SK-N-SH (cell line): Measurements from ENCODE around the gene KIFC3. TPM values are rescaled to one million over a fixed set of nuclear protein-coding genes. Genes with fewer than 3 reads are reported as not detected.

Experiments used
- CTCF ChIA-PET: fragments of 300-600, 350-600 bp; formaldehyde crosslinking; extraction: SDS; loops from one replicate; lab custom pipeline; 2021; lab: Yijun Ruan, JAX
- POLR2A ChIA-PET: fragments of 350-600 bp; sonication (Branson Sonifier 250); formaldehyde crosslinking; extraction: SDS; loops from one replicate; lab custom pipeline; 2020; ENCODE audit warnings: antibody characterized with exemption, inconsistent platforms; lab: Yijun Ruan, JAX
- DNase-seq: peaks from one replicate; pipeline ENCODE4 v3.0.0; 2012
- H2AFZ ChIP-seq: fragments of 200-600 bp; sonication (generic); 2 replicates; pipeline ENCODE4 v1.8.1; 2016; ENCODE audit warnings: antibody characterized with exemption, mild to moderate bottlenecking, low read depth
- H3F3A ChIP-seq: fragments of 200-600 bp; sonication (generic); replicated peaks from 2 replicates; pipeline ENCODE3; 2016; ENCODE audit warnings: antibody characterized with exemption, mild to moderate bottlenecking; ENCODE audit not compliant: insufficient read depth
- H3K27ac ChIP-seq, 2 experiments: fragments of 200-500 bp in 1 of 2; fragments of 200-600 bp in 1 of 2; sonication (Bioruptor generic) in 1 of 2; sonication (generic), shearing (Covaris generic) in 1 of 2; 2 replicates each; pipeline versions ENCODE4 v1.5.1 to v1.6.1; 2014 to 2016; ENCODE audit warnings: low read depth in 2 of 2, inconsistent platforms in 1 of 2, low read length in 1 of 2, mild to moderate bottlenecking in 1 of 2, mixed read lengths in 1 of 2
- H3K27me3 ChIP-seq: fragments of 200-600 bp; sonication (generic), shearing (Covaris generic); 2 replicates; pipeline ENCODE4 v1.6.1; 2016; ENCODE audit warnings: mixed run types; ENCODE audit not compliant: insufficient read depth
- H3K36me3 ChIP-seq, 2 experiments: fragments of 200-500 bp in 1 of 2; fragments of 200-600 bp in 1 of 2; sonication (Bioruptor generic) in 1 of 2; sonication (generic) in 1 of 2; replicated peaks in 1 of 2; 2 replicates each; pipeline versions ENCODE3 to v1.5.1; 2014 to 2016; ENCODE audit warnings: low read length in 1 of 2, mild to moderate bottlenecking in 1 of 2; ENCODE audit not compliant: insufficient read depth in 2 of 2, control insufficient read depth in 1 of 2
- H3K4me1 ChIP-seq, 2 experiments: fragments of 200-500 bp in 1 of 2; fragments of 200-600 bp in 1 of 2; sonication (Bioruptor generic) in 1 of 2; sonication (generic), shearing (Covaris generic) in 1 of 2; 2 replicates each; pipeline versions ENCODE4 v1.5.1 to v1.6.1; 2014 to 2016; ENCODE audit warnings: low read depth in 1 of 2, low read length in 1 of 2, mixed run types in 1 of 2; ENCODE audit not compliant: insufficient read depth in 2 of 2, control insufficient read depth in 1 of 2
- H3K4me2 ChIP-seq: fragments of 200-600 bp; sonication (generic), shearing (Covaris generic); 2 replicates; pipeline ENCODE4 v1.6.1; 2017; ENCODE audit warnings: mixed run types
- H3K4me3 ChIP-seq, 2 experiments: fragments of 200-500 bp in 1 of 2; fragments of 200-600 bp in 1 of 2; sonication (Bioruptor generic) in 1 of 2; sonication (generic), shearing (Covaris generic) in 1 of 2; 2 replicates each; pipeline versions ENCODE4 v1.5.1 to v1.8.1; 2014 to 2016; ENCODE audit warnings: low read depth in 2 of 2, inconsistent platforms in 1 of 2, low read length in 1 of 2, mild to moderate bottlenecking in 1 of 2, mixed read lengths in 1 of 2, moderate library complexity in 1 of 2
- H3K79me2 ChIP-seq: fragments of 200-600 bp; sonication (generic); 2 replicates; pipeline ENCODE4 v1.8.1; 2017; ENCODE audit warnings: mild to moderate bottlenecking; ENCODE audit not compliant: insufficient read depth
- H3K9ac ChIP-seq: fragments of 200-600 bp; sonication (generic); 2 replicates; pipeline ENCODE4 v1.6.1; 2017; ENCODE audit warnings: mixed run types
- H3K9me2 ChIP-seq: fragments of 200-600 bp; sonication (generic); 2 replicates; pipeline ENCODE4 v1.6.1; 2017; ENCODE audit warnings: mixed run types
- H3K9me3 ChIP-seq: fragments of 200-600 bp; sonication (generic); 2 replicates; pipeline ENCODE4 v1.6.1; 2017; ENCODE audit warnings: mixed run types, mild to moderate bottlenecking, moderate library complexity
- H4K20me1 ChIP-seq: fragments of 200-600 bp; sonication (generic); 2 replicates; pipeline ENCODE4 v1.6.1; 2017; ENCODE audit warnings: mild to moderate bottlenecking, mixed run types; ENCODE audit not compliant: insufficient read depth
- ELF1 ChIP-seq: IDR thresholded peaks from 2 replicates; pipeline ENCODE4 v1.4.0; 2012
- EP300 ChIP-seq, 2 experiments: IDR thresholded peaks; 2 replicates each; pipeline versions ENCODE4 v1.4.0 to v1.6.1; 2012; ENCODE audit warnings: borderline replicate concordance in 1 of 2, low read depth in 1 of 2, low read length in 1 of 2
- FOSL2 ChIP-seq: IDR thresholded peaks from 2 replicates; pipeline ENCODE4 v1.4.0; 2012; ENCODE audit warnings: low read depth, mild to moderate bottlenecking, moderate library complexity, borderline replicate concordance
- FOXJ3 ChIP-seq: sonication (generic); formaldehyde crosslinking; IDR thresholded peaks from 2 replicates; pipeline ENCODE4 v1.5.1; 2020; ENCODE audit warnings: mild to moderate bottlenecking, missing genetic modification reagents
- GATA2 ChIP-seq: sonication (generic); formaldehyde crosslinking; IDR thresholded peaks from 2 replicates; pipeline ENCODE4 v1.5.0; 2020; ENCODE audit warnings: mild to moderate bottlenecking, missing genetic modification reagents
- JUND ChIP-seq: IDR thresholded peaks from 2 replicates; pipeline ENCODE4 v1.4.0; 2012
- NRF1 ChIP-seq: IDR thresholded peaks from 2 replicates; pipeline ENCODE4 v1.6.1; 2012; ENCODE audit warnings: low read depth, mild to moderate bottlenecking, low read length
- RAD21 ChIP-seq: IDR thresholded peaks from 2 replicates; pipeline ENCODE4 v1.6.1; 2012; ENCODE audit warnings: mild to moderate bottlenecking, low read length
- RCOR1 ChIP-seq: fragments of 150-350 bp; IDR thresholded peaks from 2 replicates; pipeline ENCODE4 v1.6.1; 2017; ENCODE audit warnings: antibody characterized with exemption, low read length
- RFX5 ChIP-seq: IDR thresholded peaks from 2 replicates; pipeline ENCODE4 v1.6.1; 2012; ENCODE audit warnings: mild to moderate bottlenecking, improper control_type of control experiment, low read length
- SIN3A ChIP-seq: IDR thresholded peaks from 2 replicates; pipeline ENCODE4 v1.6.1; 2012; ENCODE audit warnings: low read depth, mild to moderate bottlenecking, low read length, moderate library complexity, borderline replicate concordance
- TAF1 ChIP-seq: IDR thresholded peaks from 2 replicates; pipeline ENCODE4 v1.6.1; 2012; ENCODE audit warnings: low read depth, mild to moderate bottlenecking, low read length, moderate library complexity, borderline replicate concordance
- TCF12 ChIP-seq: IDR thresholded peaks from 2 replicates; pipeline ENCODE4 v1.4.0; 2012
- TEAD4 ChIP-seq: IDR thresholded peaks from 2 replicates; pipeline ENCODE4 v1.4.0; 2012; ENCODE audit warnings: mild to moderate bottlenecking, borderline replicate concordance; ENCODE audit not compliant: insufficient read depth
- YY1 ChIP-seq: IDR thresholded peaks from 2 replicates; pipeline ENCODE4 v1.4.0; 2012; ENCODE audit warnings: low read depth, mild to moderate bottlenecking
- WGBS: methylation state at CpG from one replicate; pipeline ENCODE4 v1.1.6; 2017; ENCODE audit warnings: low lambda C conversion rate; 5-methylcytosine and 5-hydroxymethylcytosine counted together
- polyA plus RNA-seq, 3 experiments: library from polyadenylated mRNA; depleted of rRNA; stranded (reverse); fragments of >200 nt; gene quantifications; 2 replicates each; pipeline ENCODE4 v1.2.3, GENCODE V29; 2012
- TF ChIP-seq, protein P1 (sequence below): IDR thresholded peaks from 2 replicates; pipeline ENCODE4 v1.6.1; 2012; ENCODE audit warnings: mild to moderate bottlenecking, low read depth, low read length, moderate library complexity
- TF ChIP-seq, protein P2 (sequence below): IDR thresholded peaks from 2 replicates; pipeline ENCODE4 v1.4.0; 2012; ENCODE audit warnings: low read depth, borderline replicate concordance
- TF ChIP-seq, protein P3 (sequence below): fragments of 150-350 bp; IDR thresholded peaks from 2 replicates; pipeline ENCODE4 v1.6.1; 2017; ENCODE audit warnings: antibody characterized with exemption, low read length, low read depth, borderline replicate concordance
- TF ChIP-seq, protein P4 (sequence below): IDR thresholded peaks from 2 replicates; pipeline ENCODE4; 2012
- TF ChIP-seq, protein P5 (sequence below): IDR thresholded peaks from 2 replicates; pipeline ENCODE4 v1.4.0; 2012; ENCODE audit warnings: low read depth, borderline replicate concordance

Gene KIFC3
- polyA plus RNA-seq, 1 of the 3 experiments (the other 2 are of a cell fraction): 65.4 TPM

DNA sequence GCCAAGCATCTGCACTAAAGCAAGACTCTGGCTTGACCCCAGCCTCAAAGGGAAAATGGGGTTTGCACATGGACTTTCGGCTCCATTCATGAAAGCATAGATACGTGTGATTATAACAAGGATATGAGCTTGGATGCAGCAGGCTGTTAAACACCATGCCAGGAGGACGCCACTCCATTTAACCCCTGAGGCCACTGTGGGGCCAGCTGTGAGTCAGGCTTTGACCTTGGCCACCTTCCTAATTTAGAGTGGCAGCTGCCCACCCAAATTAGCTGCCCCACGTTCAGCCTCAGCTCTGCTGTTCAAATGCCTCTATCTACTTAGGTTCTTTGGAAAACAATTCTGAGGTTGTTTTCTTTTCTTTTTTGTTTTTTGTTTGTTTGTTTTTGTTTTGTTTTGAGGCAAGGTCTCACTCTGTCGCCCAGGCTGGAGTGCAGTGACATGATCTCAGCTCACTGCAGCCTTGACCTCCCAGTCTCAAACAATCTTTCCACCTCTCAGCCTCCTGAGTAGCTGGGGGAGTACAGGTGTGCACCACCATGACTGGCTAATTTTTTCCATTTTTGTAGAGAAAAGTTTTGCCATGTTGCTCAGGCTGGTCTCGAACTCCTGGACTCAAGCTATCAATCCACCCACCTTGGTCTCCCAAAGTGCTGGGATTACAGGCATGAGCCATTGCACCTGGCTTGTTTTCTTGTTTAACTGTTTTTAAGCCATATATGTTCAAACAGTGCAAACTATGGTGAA, 23.2 kb upstream of the KIFC3 start:
- H4K20me1 ChIP-seq: no peaks in the 10 kb centered on the region
- WGBS: 66% methylated on average over 6 of the region's 6 CpGs
- no peaks in the 10 kb centered on the region for H3F3A ChIP-seq
- H3K36me3 ChIP-seq: no peaks in the 10 kb centered on the region
- H3K9me3 ChIP-seq: no peaks in the 10 kb centered on the region
- H3K27ac ChIP-seq: no peak overlapping the region
- CTCF ChIA-PET: interaction anchor here (0.9 to 1.0 kb wide), 2 partner anchors 23 to 30 kb away, joined by 4 read pairs; partner anchors contain the start of gene KIFC3
- no peaks in the 10 kb centered on the region for H3K79me2 ChIP-seq
- H2AFZ ChIP-seq: no peak overlapping the region
- no peak overlapping the region for H3K4me2 ChIP-seq
- H3K9ac ChIP-seq: no peak overlapping the region
- DNase-seq: no peak
- no peaks in the 10 kb centered on the region for H3K9me2 ChIP-seq
- no peaks in the 10 kb centered on the region for H3K27me3 ChIP-seq
- no peak overlapping the region for H3K4me3 ChIP-seq
- TF ChIP-seq NRF1 (no peak), GATA2 (CRISPR knock-in tag) (no peak), EP300 (IDR thresholded peaks at IDR 0.05; ENCODE audit: borderline replicate concordance in 1 of 2, low read depth in 1 of 2, low read length in 1 of 2) (no peak), SIN3A (no peak), TEAD4 (no peak), RAD21 (no peak), FOXJ3 (no peak), RCOR1 (no peak), JUND (no peak), RFX5 (no peak), ELF1 (no peak), TCF12 (no peak), FOSL2 (no peak), YY1 (no peak), TAF1 (no peak)
- TF ChIP-seq, protein P1, sequence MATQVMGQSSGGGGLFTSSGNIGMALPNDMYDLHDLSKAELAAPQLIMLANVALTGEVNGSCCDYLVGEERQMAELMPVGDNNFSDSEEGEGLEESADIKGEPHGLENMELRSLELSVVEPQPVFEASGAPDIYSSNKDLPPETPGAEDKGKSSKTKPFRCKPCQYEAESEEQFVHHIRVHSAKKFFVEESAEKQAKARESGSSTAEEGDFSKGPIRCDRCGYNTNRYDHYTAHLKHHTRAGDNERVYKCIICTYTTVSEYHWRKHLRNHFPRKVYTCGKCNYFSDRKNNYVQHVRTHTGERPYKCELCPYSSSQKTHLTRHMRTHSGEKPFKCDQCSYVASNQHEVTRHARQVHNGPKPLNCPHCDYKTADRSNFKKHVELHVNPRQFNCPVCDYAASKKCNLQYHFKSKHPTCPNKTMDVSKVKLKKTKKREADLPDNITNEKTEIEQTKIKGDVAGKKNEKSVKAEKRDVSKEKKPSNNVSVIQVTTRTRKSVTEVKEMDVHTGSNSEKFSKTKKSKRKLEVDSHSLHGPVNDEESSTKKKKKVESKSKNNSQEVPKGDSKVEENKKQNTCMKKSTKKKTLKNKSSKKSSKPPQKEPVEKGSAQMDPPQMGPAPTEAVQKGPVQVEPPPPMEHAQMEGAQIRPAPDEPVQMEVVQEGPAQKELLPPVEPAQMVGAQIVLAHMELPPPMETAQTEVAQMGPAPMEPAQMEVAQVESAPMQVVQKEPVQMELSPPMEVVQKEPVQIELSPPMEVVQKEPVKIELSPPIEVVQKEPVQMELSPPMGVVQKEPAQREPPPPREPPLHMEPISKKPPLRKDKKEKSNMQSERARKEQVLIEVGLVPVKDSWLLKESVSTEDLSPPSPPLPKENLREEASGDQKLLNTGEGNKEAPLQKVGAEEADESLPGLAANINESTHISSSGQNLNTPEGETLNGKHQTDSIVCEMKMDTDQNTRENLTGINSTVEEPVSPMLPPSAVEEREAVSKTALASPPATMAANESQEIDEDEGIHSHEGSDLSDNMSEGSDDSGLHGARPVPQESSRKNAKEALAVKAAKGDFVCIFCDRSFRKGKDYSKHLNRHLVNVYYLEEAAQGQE: no peak
- TF ChIP-seq, protein P2, sequence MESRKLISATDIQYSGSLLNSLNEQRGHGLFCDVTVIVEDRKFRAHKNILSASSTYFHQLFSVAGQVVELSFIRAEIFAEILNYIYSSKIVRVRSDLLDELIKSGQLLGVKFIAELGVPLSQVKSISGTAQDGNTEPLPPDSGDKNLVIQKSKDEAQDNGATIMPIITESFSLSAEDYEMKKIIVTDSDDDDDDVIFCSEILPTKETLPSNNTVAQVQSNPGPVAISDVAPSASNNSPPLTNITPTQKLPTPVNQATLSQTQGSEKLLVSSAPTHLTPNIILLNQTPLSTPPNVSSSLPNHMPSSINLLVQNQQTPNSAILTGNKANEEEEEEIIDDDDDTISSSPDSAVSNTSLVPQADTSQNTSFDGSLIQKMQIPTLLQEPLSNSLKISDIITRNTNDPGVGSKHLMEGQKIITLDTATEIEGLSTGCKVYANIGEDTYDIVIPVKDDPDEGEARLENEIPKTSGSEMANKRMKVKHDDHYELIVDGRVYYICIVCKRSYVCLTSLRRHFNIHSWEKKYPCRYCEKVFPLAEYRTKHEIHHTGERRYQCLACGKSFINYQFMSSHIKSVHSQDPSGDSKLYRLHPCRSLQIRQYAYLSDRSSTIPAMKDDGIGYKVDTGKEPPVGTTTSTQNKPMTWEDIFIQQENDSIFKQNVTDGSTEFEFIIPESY: no peak
- TF ChIP-seq, protein P3, sequence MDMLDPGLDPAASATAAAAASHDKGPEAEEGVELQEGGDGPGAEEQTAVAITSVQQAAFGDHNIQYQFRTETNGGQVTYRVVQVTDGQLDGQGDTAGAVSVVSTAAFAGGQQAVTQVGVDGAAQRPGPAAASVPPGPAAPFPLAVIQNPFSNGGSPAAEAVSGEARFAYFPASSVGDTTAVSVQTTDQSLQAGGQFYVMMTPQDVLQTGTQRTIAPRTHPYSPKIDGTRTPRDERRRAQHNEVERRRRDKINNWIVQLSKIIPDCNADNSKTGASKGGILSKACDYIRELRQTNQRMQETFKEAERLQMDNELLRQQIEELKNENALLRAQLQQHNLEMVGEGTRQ: no peak
- TF ChIP-seq, protein P4, sequence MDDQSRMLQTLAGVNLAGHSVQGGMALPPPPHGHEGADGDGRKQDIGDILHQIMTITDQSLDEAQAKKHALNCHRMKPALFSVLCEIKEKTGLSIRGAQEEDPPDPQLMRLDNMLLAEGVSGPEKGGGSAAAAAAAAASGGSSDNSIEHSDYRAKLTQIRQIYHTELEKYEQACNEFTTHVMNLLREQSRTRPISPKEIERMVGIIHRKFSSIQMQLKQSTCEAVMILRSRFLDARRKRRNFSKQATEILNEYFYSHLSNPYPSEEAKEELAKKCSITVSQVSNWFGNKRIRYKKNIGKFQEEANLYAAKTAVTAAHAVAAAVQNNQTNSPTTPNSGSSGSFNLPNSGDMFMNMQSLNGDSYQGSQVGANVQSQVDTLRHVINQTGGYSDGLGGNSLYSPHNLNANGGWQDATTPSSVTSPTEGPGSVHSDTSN: no peak
- TF ChIP-seq, protein P5, sequence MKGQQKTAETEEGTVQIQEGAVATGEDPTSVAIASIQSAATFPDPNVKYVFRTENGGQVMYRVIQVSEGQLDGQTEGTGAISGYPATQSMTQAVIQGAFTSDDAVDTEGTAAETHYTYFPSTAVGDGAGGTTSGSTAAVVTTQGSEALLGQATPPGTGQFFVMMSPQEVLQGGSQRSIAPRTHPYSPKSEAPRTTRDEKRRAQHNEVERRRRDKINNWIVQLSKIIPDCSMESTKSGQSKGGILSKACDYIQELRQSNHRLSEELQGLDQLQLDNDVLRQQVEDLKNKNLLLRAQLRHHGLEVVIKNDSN: no peak
- POLR2A ChIA-PET: no interaction called here
- H3K4me1 ChIP-seq: peaks cover 0 to 6% of the 10 kb centered on the region in 2 experiments; a peak in 1 of 4 replicates
